ENCODE measurements around the gene GDI1.

GRCh38 chrX:154466907-154467306, 30.0 kb downstream of the GDI1 start:
- TF ChIP-seq, protein P1, sequence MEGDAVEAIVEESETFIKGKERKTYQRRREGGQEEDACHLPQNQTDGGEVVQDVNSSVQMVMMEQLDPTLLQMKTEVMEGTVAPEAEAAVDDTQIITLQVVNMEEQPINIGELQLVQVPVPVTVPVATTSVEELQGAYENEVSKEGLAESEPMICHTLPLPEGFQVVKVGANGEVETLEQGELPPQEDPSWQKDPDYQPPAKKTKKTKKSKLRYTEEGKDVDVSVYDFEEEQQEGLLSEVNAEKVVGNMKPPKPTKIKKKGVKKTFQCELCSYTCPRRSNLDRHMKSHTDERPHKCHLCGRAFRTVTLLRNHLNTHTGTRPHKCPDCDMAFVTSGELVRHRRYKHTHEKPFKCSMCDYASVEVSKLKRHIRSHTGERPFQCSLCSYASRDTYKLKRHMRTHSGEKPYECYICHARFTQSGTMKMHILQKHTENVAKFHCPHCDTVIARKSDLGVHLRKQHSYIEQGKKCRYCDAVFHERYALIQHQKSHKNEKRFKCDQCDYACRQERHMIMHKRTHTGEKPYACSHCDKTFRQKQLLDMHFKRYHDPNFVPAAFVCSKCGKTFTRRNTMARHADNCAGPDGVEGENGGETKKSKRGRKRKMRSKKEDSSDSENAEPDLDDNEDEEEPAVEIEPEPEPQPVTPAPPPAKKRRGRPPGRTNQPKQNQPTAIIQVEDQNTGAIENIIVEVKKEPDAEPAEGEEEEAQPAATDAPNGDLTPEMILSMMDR (IDR thresholded peaks at IDR 0.05): no peak
- no peak for TF ChIP-seq POLR2A (IDR thresholded peaks at IDR 0.05)
- TF ChIP-seq POLR2AphosphoS5 (IDR thresholded peaks at IDR 0.05): no peak

Measured in breast epithelium (tissue), 3 donors.